ENCODE results near the gene CKM. TPM values are rescaled to one million over a fixed set of nuclear protein-coding genes. Genes with fewer than 3 reads are reported as not detected.
"Not testable (repeated sequence)": the region's sequence is repeated elsewhere in the genome, so short reads cannot be mapped to it uniquely, and the experiment has no call there.

CKM gene
- total and polyA plus RNA-seq, 12 donors, result 2,078 to 7,765 (median 4,407) TPM

DNA sequence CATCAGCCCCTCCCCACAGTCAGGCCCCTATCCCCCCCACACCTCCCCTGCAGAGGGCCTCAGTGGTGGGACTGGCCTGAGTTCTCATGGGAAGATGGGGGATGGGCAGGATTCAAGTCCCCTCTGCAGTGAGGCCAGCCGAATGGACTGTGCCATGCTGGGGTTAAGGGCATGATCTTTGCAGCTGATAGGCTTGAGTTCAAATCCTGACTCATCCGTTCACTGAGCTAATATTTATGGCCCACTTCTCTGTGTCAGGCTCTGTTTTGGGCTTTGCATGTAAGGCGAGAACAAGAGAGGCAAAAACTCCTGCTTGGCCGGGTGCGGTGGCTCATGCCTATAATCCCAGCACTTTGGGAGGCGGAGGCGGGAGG lies 51.0 kb downstream of the CKM start:
- no peak for TF ChIP-seq CTCF (IDR thresholded peaks at IDR 0.05)
- no peaks in the 10 kb centered on the region for H3K9me3 ChIP-seq
- H3K4me3 ChIP-seq, result no peak overlapping the region
- 76 to 82% methylated on average over 7 of the region's 7 CpGs for WGBS, 2 donors
- intact Hi-C loops (cut with DNase I), result no loop called here
- H3K27ac ChIP-seq, result no peak overlapping the region
- peaks cover 0 to 97% (median 25%) of the 10 kb centered on the region in 9 donors for H3K36me3 ChIP-seq
- ATAC-seq, result no peak
- DNase-seq, result no peak
- no peaks in the 10 kb centered on the region for H3K27me3 ChIP-seq
- peaks cover 0 to 9% (median 0%) of the 10 kb centered on the region in 9 donors for H3K4me1 ChIP-seq

DNA sequence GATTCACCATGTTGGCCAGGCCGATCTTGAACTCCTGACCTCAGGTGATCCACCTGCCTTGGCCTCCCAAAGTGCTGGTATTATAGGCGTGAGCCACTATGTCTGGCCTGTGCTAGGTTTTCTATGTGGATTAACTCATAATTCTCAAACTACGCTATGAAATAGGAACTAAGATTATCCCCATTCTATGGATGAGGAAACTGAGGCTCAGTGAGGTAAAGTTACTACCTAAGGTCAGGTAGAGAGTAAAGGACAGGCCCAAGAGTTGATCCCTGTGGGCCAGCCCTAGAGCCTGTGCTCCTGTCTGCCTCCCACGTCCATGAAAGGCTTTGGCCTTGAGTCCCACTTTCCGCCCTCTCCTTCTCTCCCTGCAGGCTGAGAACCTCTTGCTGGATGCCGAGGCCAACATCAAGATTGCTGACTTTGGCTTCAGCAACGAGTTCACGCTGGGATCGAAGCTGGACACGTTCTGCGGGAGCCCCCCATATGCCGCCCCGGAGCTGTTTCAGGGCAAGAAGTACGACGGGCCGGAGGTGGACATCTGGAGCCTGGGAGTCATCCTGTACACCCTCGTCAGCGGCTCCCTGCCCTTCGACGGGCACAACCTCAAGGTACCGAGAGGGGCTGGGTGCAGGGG lies 51.5 kb downstream of the CKM start:
- 81 to 85% methylated on average over 21 of the region's 21 CpGs for WGBS, 2 donors
- Histone ChIP-seq H3K4me1 (peaks cover 0 to 9% (median 0%) of the 10 kb centered on the region in 9 donors), H3K27ac (no peak overlapping the region), H3K36me3 (peaks cover 0 to 98% (median 25%) of the 10 kb centered on the region in 9 donors), H3K9me3 (no peaks in the 10 kb centered on the region), H3K4me3 (no peak overlapping the region), H3K27me3 (no peaks in the 10 kb centered on the region)
- no peak for TF ChIP-seq CTCF (IDR thresholded peaks at IDR 0.05)
- intact Hi-C loops (cut with DNase I), result no loop called here
- ATAC-seq (no peak), DNase-seq (no peak)

DNA sequence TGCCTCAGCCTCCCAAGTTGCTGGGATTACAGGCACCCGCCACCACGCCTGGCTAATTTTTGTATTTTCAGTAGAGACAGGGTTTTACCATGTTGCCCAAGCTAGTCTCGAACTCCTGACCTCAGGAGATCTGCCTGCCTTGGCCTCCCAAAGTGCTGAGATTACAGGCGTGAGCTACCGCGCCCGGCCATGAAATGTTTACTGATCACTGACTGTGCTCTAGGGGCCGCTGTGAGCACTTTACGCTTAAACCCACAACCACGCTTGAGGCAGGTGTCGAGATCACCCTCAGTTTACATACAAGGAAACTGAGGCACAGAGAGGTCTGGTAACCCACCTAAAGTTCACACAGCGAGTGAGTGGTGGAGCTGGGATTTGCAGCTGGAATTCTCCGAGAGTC lies 52.7 kb downstream of the CKM start:
- ATAC-seq; DNase-seq; H3K27ac ChIP-seq; H3K4me3 ChIP-seq; H3K9me3 ChIP-seq; H3K27me3 ChIP-seq; H3K4me1 ChIP-seq; intact Hi-C loops (cut with DNase I): not testable (repeated sequence)
- 91 to 97% methylated on average over 13 of the region's 13 CpGs for WGBS, 2 donors
- peaks cover 0 to 92% (median 29%) of the 10 kb centered on the region in 9 donors for H3K36me3 ChIP-seq

GRCh38 chr19:45267296-45267695 lies 55.4 kb downstream of the CKM start:
- intact Hi-C loops (cut with DNase I), result no loop called here

More at GRCh38 chr19:45267296-45267695, 55.4 kb downstream of the CKM start:
- Histone ChIP-seq H3K9me3 (no peaks in the 10 kb centered on the region), H3K27me3 (no peaks in the 10 kb centered on the region), H3K4me3 (no peak overlapping the region), H3K27ac (no peak overlapping the region), H3K4me1 (peaks cover 0 to under 1% (median 0%) of the 10 kb centered on the region in 9 donors), H3K36me3 (peaks cover 0 to 81% (median 19%) of the 10 kb centered on the region in 9 donors)
- TF ChIP-seq CTCF (IDR thresholded peaks at IDR 0.05), result no peak
- DNase-seq (no peak), ATAC-seq (no peak)
- WGBS, 2 donors, result 93 to 94% methylated on average over 12 of the region's 12 CpGs
